Epithelial cell of umbilical artery (primary cell): Measurements from ENCODE around the gene RAP1B. TPM values are rescaled to one million over a fixed set of nuclear protein-coding genes. Genes with fewer than 3 reads are reported as not detected.

Experiments used
- total RNA-seq: library from RNA; depleted of rRNA; stranded (reverse); fragments of >200 nt; gene quantifications from 2 replicates; pipeline ENCODE4 v1.2.3, GENCODE V29; 2014

The RAP1B gene
- 180 and 296 TPM in 2 replicates for total RNA-seq

GRCh38 chr12:68610370-68611093, at the start of gene RAP1B:
TSS of gene RAP1B (plus strand) at chr12:68610899. CDS start at chr12:68648725, 37,826 bp downstream.

GRCh38 chr12:68686595-68687521, 76.2 kb downstream of the RAP1B start, which contains the start of gene NUP107:
TSS of gene NUP107 (plus strand) at chr12:68686978. CDS start at chr12:68687066, 88 bp downstream.

Other genes with a start within 250 kb of the RAP1B start
- 72.4 and 91.5 TPM in 2 replicates for gene NUP107, start 76.1 kb downstream of the RAP1B start, total RNA-seq
- gene SLC35E3, start 135.3 kb downstream of the RAP1B start, total RNA-seq = 1.4 and 4.5 TPM in 2 replicates
- 184 and 278 TPM in 2 replicates for gene MDM2, start 197.3 kb downstream of the RAP1B start, total RNA-seq